Aorta (tissue), 5 donors: ENCODE results near the gene MTA2. TPM values are rescaled to one million over a fixed set of nuclear protein-coding genes. Genes with fewer than 3 reads are reported as not detected.
"Not testable (repeated sequence)": the region's sequence is repeated elsewhere in the genome, so short reads cannot be mapped to it uniquely, and the experiment has no call there.

Experiments
- ATAC-seq: fragments of 200-7000 bp; cut with Tn5 transposase; one replicate; pipeline ENCODE4 v1.9.1; 2022; ENCODE audit warnings: moderate library complexity; ENCODE audit not compliant: low FRiP score
- DNase-seq, 2 donors: peaks; one replicate each; pipeline ENCODE4 v3.0.0-alpha.2; 2020
- H3K27ac ChIP-seq, 2 donors: one replicate each; pipeline ENCODE4 v1.5.1; 2013; ENCODE audit warnings: low read length in 2 of 2, mild to moderate bottlenecking in 2 of 2, moderate library complexity in 2 of 2, control low read depth in 1 of 2, inconsistent platforms in 1 of 2, low read depth in 1 of 2
- H3K27me3 ChIP-seq, 2 donors: one replicate each; pipeline ENCODE4 v1.6.1; 2013; ENCODE audit warnings: control low read depth in 1 of 2, low read length in 1 of 2, mild to moderate bottlenecking in 1 of 2, moderate library complexity in 1 of 2; ENCODE audit not compliant: insufficient read depth in 2 of 2, control insufficient read depth in 1 of 2
- H3K36me3 ChIP-seq, 2 donors: one replicate each; pipeline ENCODE4 v1.6.1; 2013; ENCODE audit warnings: control low read depth in 1 of 2, low read length in 1 of 2, mild to moderate bottlenecking in 1 of 2; ENCODE audit not compliant: insufficient read depth in 2 of 2, control insufficient read depth in 1 of 2
- H3K4me1 ChIP-seq, 2 donors: one replicate each; pipeline ENCODE4 v1.6.1; 2013; ENCODE audit warnings: low read length in 2 of 2, control low read depth in 1 of 2, mild to moderate bottlenecking in 1 of 2, moderate library complexity in 1 of 2; ENCODE audit not compliant: insufficient read depth in 2 of 2, control insufficient read depth in 1 of 2
- H3K4me3 ChIP-seq, 2 donors: one replicate each; pipeline ENCODE4 v1.5.1; 2013; ENCODE audit warnings: low read length in 2 of 2, control low read depth in 1 of 2, mild to moderate bottlenecking in 1 of 2
- H3K9me3 ChIP-seq: one replicate; pipeline ENCODE4 v1.6.1; 2013; ENCODE audit warnings: mild to moderate bottlenecking, low read length; ENCODE audit not compliant: control insufficient read depth
- WGBS, 2 donors: extraction: QIAGEN DNeasy Blood & Tissue Kit; methylation state at CpG; one replicate each; pipeline ENCODE4 v1.1.7; 2013; 5-methylcytosine and 5-hydroxymethylcytosine counted together
- intact Hi-C, 2 donors: fragments of 100-400 bp; cut with DNase I; formaldehyde crosslinking; loops; one replicate each; pipeline versions ENCODE4 v1.14.2 to v1.15.0; 2022
- polyA plus RNA-seq, 2 donors: library from polyadenylated mRNA; stranded (reverse); fragments of 200-250 nt; gene quantifications; one replicate each; pipeline ENCODE4 v1.2.3, GENCODE V29; 2013
- total RNA-seq, 2 donors: library from RNA; stranded (reverse); fragmentation: NEBNext Ultra II Directional; extraction: Animal tissue kit (Norgen Biotek cat#: 25700); gene quantifications; one replicate each; pipeline ENCODE4 v1.2.1, GENCODE V29; 2021
- donor health status: healthy with polysubstance abuse.
- donor health status: Bipolar disorder and iron deficiency.
- donor health status: DM: no; HTN: no; CAD: no.
- donor health status: DM: no; HTN: no; CAD: no.
- donor health status: DM: yes; HTN: yes; CAD: no.

MTA2 gene
- total and polyA plus RNA-seq, 4 donors, result 13.5 to 87.9 (median 60.2) TPM

GRCh38 chr11:62616957-62617356 is 15.3 kb upstream of the MTA2 start:
- DNase-seq, H3K9me3 ChIP-seq, intact Hi-C loops, H3K27ac ChIP-seq, H3K27me3 ChIP-seq, ATAC-seq, H3K4me1 ChIP-seq, H3K4me3 ChIP-seq, H3K36me3 ChIP-seq: not testable (repeated sequence)
- WGBS, 2 donors, result 90 to 94% methylated on average over 9 to 14 of the region's 14 CpGs

GRCh38 chr11:62615521-62615920 is 13.9 kb upstream of the MTA2 start:
- Histone ChIP-seq H3K36me3 (no peaks in the 10 kb centered on the region), H3K4me3 (no peak overlapping the region), H3K9me3 (no peaks in the 10 kb centered on the region), H3K4me1 (no peaks in the 10 kb centered on the region), H3K27me3 (no peaks in the 10 kb centered on the region), H3K27ac (no peak overlapping the region)
- 86 to 88% methylated on average over 7 of the region's 7 CpGs for WGBS, 2 donors
- intact Hi-C loops, result no loop called here
- no peak for ATAC-seq
- no peak for DNase-seq

DNA sequence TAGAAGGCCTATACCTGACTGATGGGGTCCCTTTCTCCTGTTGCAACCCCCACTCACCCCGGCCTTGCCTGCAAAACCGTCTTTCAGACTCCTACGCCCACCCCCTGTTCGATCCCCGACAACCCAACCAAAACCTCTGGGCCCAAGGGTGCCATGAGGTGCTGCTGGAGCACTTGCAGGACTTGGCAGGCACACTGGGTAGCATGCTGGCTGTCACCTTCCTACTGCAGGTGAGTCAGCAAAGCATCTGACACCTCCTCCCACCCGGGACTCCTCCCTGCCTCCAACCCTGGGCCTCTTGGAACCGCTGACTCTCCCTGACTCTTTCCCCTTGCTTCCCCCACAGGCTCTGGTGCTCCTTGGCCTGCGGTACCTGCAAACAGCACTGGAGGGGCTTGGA is 12.6 kb upstream of the MTA2 start:
- Histone ChIP-seq H3K27me3 (no peaks in the 10 kb centered on the region), H3K4me3 (no peak overlapping the region), H3K9me3 (no peaks in the 10 kb centered on the region), H3K4me1 (no peaks in the 10 kb centered on the region), H3K27ac (no peak overlapping the region), H3K36me3 (no peaks in the 10 kb centered on the region)
- intact Hi-C loops, result no loop called here
- 75% methylated on average over 8 of the region's 8 CpGs for WGBS, 2 donors
- ATAC-seq (no peak), DNase-seq (no peak)

DNA sequence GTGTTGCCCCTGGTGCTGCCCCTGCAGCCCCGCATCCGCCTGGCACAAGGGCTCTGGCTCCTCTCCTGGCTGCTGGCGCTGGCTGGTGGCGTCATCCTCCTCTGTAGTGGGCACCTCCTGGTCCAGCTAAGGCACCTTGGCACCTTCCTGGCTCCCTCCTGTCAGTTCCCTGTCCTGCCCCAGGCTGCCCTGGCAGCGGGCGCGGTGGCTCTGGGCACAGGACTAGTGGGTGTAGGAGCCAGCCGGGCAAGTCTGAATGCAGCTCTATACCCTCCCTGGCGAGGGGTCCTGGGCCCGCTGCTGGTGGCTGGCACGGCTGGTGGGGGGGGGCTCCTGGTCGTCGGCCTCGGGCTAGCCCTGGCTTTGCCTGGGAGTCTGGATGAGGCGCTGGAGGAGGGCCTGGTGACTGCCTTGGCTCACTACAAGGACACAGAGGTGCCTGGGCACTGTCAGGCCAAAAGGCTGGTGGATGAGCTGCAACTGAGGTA is 11.7 kb upstream of the MTA2 start:
- Histone ChIP-seq H3K4me1 (no peaks in the 10 kb centered on the region), H3K27ac (peak overlapping the region; percentile 37 to 68), H3K27me3 (no peaks in the 10 kb centered on the region), H3K36me3 (no peaks in the 10 kb centered on the region), H3K9me3 (no peaks in the 10 kb centered on the region), H3K4me3 (no peak overlapping the region)
- ATAC-seq (no peak), DNase-seq (no peak)
- intact Hi-C loops, result no loop called here
- 13 to 15% methylated on average over 15 of the region's 15 CpGs for WGBS, 2 donors

DNA sequence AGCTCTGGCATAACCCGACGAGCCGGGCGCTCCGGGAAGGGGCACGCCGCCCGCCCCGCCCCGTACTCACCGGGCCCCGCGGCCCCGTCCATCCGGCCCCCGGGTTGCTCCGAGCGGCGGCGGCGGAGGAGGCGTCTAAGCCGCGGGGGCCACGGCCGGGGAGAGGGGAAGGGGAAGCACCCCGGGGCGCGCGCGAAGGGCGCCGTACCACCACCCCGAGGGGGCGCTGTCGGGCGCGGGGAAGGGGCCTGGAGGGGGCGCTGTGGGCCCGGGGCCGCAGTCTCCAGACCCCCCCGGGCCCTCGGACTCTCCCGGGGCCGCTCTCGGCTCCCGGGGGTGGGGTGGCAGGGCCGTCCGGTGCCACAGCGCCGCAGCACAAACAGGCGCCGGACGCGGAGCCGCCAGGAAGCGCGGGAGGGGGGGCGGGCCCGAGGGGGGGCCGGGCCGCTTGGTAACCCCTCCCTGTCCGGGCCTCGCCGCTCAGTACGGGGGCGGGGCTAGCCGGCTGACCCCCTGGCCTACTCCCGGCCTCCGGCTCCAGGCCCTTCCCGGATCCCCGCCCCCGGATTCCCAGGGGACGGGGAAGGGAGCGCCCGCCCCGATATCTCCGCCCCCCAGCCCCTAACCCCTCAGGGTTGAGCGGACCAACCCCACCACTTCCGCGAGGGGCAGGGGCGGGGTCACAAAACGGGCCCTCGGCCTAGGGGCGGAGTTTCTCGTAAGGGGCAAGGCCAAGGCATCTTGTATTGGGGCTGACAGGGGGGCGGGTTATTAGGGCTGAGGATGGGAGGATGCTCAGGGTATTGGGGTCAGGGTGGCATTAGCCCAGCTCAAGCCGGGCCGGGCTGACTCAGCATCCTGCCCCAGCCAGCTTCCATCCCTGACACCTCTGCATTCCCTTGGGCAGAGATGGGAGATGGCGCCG is 11.0 kb upstream of the MTA2 start, which contains the start of the genes EML3 and ROM1:
TSS of gene EML3 (minus strand) at position 410 of the 925 bp plus-strand sequence. CDS start at position 92, 318 bp downstream.
TSS of gene ROM1 (plus strand) at position 892 of the 925 bp plus-strand sequence. CDS start at position 917, 25 bp downstream.
- WGBS, 2 donors, result 1% methylated on average over 33 to 91 of the region's 91 CpGs
- no peaks in the 10 kb centered on the region for H3K9me3 ChIP-seq
- H3K27me3 ChIP-seq, result no peaks in the 10 kb centered on the region
- peaks cover 0 to 2% of the 10 kb centered on the region in 2 donors for H3K36me3 ChIP-seq
- peak within 1 kb of the TSS; percentile 76 to 80 for H3K27ac ChIP-seq
- DNase-seq (peak; percentile 95 to 97), ATAC-seq (peak; percentile 91)
- H3K4me1 ChIP-seq, result no peaks in the 10 kb centered on the region
- H3K4me3 ChIP-seq, result peak within 1 kb of the TSS; percentile 65 to 76
- intact Hi-C loops, result no loop called here

- peak overlapping the region; percentile 76 to 80 for H3K27ac ChIP-seq
- no peaks in the 10 kb centered on the region for H3K4me1 ChIP-seq
- no peaks in the 10 kb centered on the region for H3K27me3 ChIP-seq
- H3K9me3 ChIP-seq, result no peaks in the 10 kb centered on the region
- peak; percentile 17 for ATAC-seq
- intact Hi-C loops, result no loop called here
- peaks cover 0 to 2% of the 10 kb centered on the region in 2 donors for H3K36me3 ChIP-seq
- peak overlapping the region; percentile 65 to 76 for H3K4me3 ChIP-seq
- 0% methylated on average over 32 to 34 of the region's 34 CpGs for WGBS, 2 donors
- DNase-seq, result peak; percentile 81 to 82
Observed at GRCh38 chr11:62611705-62612365, 10.2 kb upstream of the MTA2 start.

- no peak for DNase-seq
- no peaks in the 10 kb centered on the region for H3K9me3 ChIP-seq
- no peaks in the 10 kb centered on the region for H3K27me3 ChIP-seq
- no peaks in the 10 kb centered on the region for H3K4me1 ChIP-seq
- peak overlapping the region; percentile 65 to 76 for H3K4me3 ChIP-seq
- peak overlapping the region in 1 of 2 donors; percentile 28 for H3K27ac ChIP-seq
- ATAC-seq, result no peak
- intact Hi-C loops, result no loop called here
- 64 to 71% methylated on average over 27 to 28 of the region's 28 CpGs for WGBS, 2 donors
- H3K36me3 ChIP-seq, result peaks cover 0 to 2% of the 10 kb centered on the region in 2 donors
Observed at GRCh38 chr11:62610814-62611704, 9.4 kb upstream of the MTA2 start.

- intact Hi-C loops, result no loop called here
Observed at GRCh38 chr11:62610403-62610802, 8.7 kb upstream of the MTA2 start.

More at GRCh38 chr11:62610403-62610802, 8.7 kb upstream of the MTA2 start:
- 91 to 92% methylated on average over 6 of the region's 6 CpGs for WGBS, 2 donors
- peaks cover 0 to 2% of the 10 kb centered on the region in 2 donors for H3K36me3 ChIP-seq
- no peaks in the 10 kb centered on the region for H3K9me3 ChIP-seq
- DNase-seq (no peak), ATAC-seq (no peak)
- no peaks in the 10 kb centered on the region for H3K27me3 ChIP-seq
- no peak overlapping the region for H3K4me3 ChIP-seq
- H3K4me1 ChIP-seq, result no peaks in the 10 kb centered on the region
- H3K27ac ChIP-seq, result no peak overlapping the region
